MCF 10A (cell line): ENCODE data around the gene PDGFC. TPM values are rescaled to one million over a fixed set of nuclear protein-coding genes. Genes with fewer than 3 reads are reported as not detected.

ENCODE experiments used
- BruUV-seq: library from RNA; stranded (reverse); fragments of 400-500 nt; replicated peaks from 2 replicates; lab custom pipeline; 2021; lab: Mats Ljungman, UMichigan
- CTCF ChIA-PET: fragments of 300-600 bp; sonication (Branson Sonifier 250); formaldehyde crosslinking; extraction: SDS; loops from one replicate; lab custom pipeline; 2021; ENCODE audit warnings: antibody characterized with exemption, inconsistent platforms; lab: Yijun Ruan, JAX
- POLR2A ChIA-PET: fragments of 300-600, 350-650 bp; sonication (Branson Sonifier 250); formaldehyde crosslinking; extraction: SDS; loops from one replicate; lab custom pipeline; 2020; ENCODE audit warnings: antibody characterized with exemption, inconsistent platforms; lab: Yijun Ruan, JAX
- DNase-seq: peaks from one replicate; pipeline ENCODE4 v3.0.0-alpha.2; 2018; ENCODE audit not compliant: unreplicated experiment
- H3K27ac Mint-ChIP-seq: one replicate; pipeline ENCODE4 v1.8.0; 2022; ENCODE audit warnings: mild to moderate bottlenecking, low read depth, mixed read lengths; ENCODE audit not compliant: unreplicated experiment
- H3K27me3 Mint-ChIP-seq: one replicate; pipeline ENCODE4 v1.8.0; 2022; ENCODE audit warnings: mixed read lengths; ENCODE audit not compliant: insufficient read depth, unreplicated experiment
- H3K36me3 Mint-ChIP-seq: one replicate; pipeline ENCODE4 v1.8.0; 2022; ENCODE audit warnings: mild to moderate bottlenecking, moderate library complexity, mixed read lengths; ENCODE audit not compliant: insufficient read depth, unreplicated experiment
- H3K4me1 Mint-ChIP-seq: one replicate; pipeline ENCODE4 v1.8.0; 2022; ENCODE audit warnings: mixed read lengths; ENCODE audit not compliant: insufficient read depth, unreplicated experiment
- H3K4me3 Mint-ChIP-seq: one replicate; pipeline ENCODE4 v1.8.0; 2022; ENCODE audit warnings: mild to moderate bottlenecking, moderate library complexity, mixed read lengths; ENCODE audit not compliant: unreplicated experiment
- H3K9me3 Mint-ChIP-seq: one replicate; pipeline ENCODE4 v1.8.0; 2022; ENCODE audit warnings: mixed read lengths; ENCODE audit not compliant: unreplicated experiment
- intact Hi-C: fragments of 100-400 bp; cut with micrococcal nuclease; formaldehyde crosslinking; loops from 2 replicates; pipeline ENCODE4 v1.14.1; 2022
- total RNA-seq: library from RNA; stranded (reverse); gene quantifications from 2 replicates; pipeline ENCODE4 v1.2.3, GENCODE V29; 2022
- TF ChIP-seq, protein P1 (sequence below): fragments of 200-600 bp; IDR thresholded peaks from one replicate; pipeline ENCODE4 v1.8.0; 2022; ENCODE audit warnings: antibody characterized with exemption, mild to moderate bottlenecking; ENCODE audit not compliant: unreplicated experiment

PDGFC gene
- total RNA-seq, 1 experiment from 2014 or later = 74.8 TPM

DNA sequence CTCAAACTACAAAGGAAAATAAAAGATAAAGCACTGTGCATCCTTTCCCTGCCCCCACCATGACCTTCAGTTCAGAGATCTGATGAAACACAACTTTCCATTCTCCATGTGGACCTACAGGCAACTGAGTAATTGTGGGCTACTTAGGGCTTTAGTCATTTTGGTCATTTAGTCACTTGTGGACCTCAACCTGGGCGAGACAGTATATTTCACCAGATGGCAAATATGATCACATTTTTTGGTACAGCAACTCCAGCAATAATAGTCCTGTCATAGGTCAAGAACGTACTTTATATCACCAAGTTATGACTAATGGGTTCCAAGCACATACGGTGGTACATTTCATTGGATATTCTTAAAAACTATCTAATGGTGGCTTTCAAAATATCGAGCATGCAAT lies 141.2 kb downstream of the PDGFC start:
- Mint-ChIP-seq H3K4me1 (peaks cover 33% of the 10 kb centered on the region), H3K4me3 (peak overlapping the region; percentile 8), H3K27ac (peak overlapping the region; percentile 94), H3K36me3 (peaks cover 6% of the 10 kb centered on the region), H3K9me3 (no peaks in the 10 kb centered on the region), H3K27me3 (no peaks in the 10 kb centered on the region)
- TF ChIP-seq, protein P1, sequence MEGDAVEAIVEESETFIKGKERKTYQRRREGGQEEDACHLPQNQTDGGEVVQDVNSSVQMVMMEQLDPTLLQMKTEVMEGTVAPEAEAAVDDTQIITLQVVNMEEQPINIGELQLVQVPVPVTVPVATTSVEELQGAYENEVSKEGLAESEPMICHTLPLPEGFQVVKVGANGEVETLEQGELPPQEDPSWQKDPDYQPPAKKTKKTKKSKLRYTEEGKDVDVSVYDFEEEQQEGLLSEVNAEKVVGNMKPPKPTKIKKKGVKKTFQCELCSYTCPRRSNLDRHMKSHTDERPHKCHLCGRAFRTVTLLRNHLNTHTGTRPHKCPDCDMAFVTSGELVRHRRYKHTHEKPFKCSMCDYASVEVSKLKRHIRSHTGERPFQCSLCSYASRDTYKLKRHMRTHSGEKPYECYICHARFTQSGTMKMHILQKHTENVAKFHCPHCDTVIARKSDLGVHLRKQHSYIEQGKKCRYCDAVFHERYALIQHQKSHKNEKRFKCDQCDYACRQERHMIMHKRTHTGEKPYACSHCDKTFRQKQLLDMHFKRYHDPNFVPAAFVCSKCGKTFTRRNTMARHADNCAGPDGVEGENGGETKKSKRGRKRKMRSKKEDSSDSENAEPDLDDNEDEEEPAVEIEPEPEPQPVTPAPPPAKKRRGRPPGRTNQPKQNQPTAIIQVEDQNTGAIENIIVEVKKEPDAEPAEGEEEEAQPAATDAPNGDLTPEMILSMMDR = no peak
- intact Hi-C loops = loop anchor here (1.0 to 5.0 kb wide), 5 partner anchors 58 to 138 kb away; no protein-coding TSS in a partner anchor
- POLR2A ChIA-PET = interaction anchor here (0.8 to 6.7 kb wide), 3 partner anchors 52 to 141 kb away, joined by 3 to 40 read pairs (median 3); no protein-coding TSS in a partner anchor
- CTCF ChIA-PET = interaction anchor here (0.6 to 0.8 kb wide), 2 partner anchors 52 to 139 kb away, joined by 3 read pairs; no protein-coding TSS in a partner anchor
- BruUV-seq = no TSS peak
- peak; percentile 55 for DNase-seq

DNA sequence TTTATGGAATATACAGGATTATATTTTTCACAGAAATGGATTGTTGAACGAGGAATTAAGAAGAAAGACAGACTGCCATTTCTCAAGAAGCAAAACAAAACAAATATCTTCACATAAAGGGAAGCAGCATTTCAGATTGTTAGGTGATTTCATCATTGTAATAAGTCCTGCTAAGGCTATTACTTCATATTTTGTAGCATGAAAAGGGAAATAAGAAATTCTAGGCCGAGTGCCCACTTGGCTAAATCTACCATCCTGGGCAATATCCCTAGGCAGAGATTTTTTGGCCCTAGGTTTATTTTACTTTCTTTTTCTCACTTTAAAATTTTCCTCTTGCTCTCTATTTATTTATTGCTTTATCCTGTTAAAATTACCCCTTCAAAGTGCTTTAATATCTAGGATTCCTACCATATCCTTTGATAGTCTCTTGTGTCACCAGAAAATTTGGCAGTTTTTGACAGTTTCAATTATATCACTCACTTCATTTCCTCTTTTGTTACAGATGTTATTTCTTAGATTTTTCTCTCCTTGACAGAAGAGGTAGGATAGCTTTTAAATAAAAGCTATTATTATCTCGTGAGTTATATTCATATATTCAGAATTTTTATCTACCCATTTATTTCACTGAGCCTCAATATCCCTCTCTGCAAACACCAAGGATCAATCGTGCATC lies 142.3 kb downstream of the PDGFC start:
- Mint-ChIP-seq H3K4me1 (peaks cover 35% of the 10 kb centered on the region), H3K36me3 (peaks cover 8% of the 10 kb centered on the region), H3K27me3 (no peaks in the 10 kb centered on the region), H3K9me3 (no peaks in the 10 kb centered on the region), H3K4me3 (peak overlapping the region; percentile 67), H3K27ac (peak overlapping the region; percentile 94)
- peak; percentile 81 for DNase-seq
- POLR2A ChIA-PET = interaction anchor here (0.6 to 6.7 kb wide), 11 partner anchors 15 to 356 kb away, joined by 3 to 40 read pairs (median 3); no protein-coding TSS in a partner anchor
- TF ChIP-seq, protein P1 = no peak
- intact Hi-C loops = loop anchor here (5.0 kb wide), 1 partner anchor 352 kb away; no protein-coding TSS in a partner anchor
- CTCF ChIA-PET = interaction anchor here (1.4 to 1.9 kb wide), 2 partner anchors 30 to 139 kb away, joined by 4 to 5 read pairs; no protein-coding TSS in a partner anchor
- TSS peak; percentile 96 for BruUV-seq

DNA sequence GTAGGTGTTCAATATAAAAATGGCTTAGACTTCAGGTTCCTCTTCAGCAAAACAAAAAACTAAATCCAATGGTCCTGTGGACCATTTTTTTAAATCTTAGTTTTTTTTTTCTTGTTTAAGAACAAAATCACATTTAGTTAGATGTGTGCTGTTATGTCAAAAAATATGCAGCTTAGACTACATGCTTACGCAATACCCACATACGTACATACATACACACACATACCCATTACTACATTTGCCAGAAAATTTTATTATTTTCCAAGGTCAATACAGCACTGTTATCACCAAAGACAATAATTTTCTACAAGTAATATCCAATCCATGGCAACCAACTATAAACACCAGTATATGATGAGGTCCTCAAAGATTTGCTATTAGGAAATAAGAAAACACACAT lies 144.1 kb downstream of the PDGFC start:
- ChIA-PET POLR2A (interaction anchor here (1.8 to 6.7 kb wide), 4 partner anchors 28 to 120 kb away, joined by 4 to 40 read pairs (median 11); no protein-coding TSS in a partner anchor), CTCF (interaction anchor here (1.1 to 1.4 kb wide), 2 partner anchors 32 to 57 kb away, joined by 4 to 5 read pairs; no protein-coding TSS in a partner anchor)
- Mint-ChIP-seq H3K36me3 (peaks cover 6% of the 10 kb centered on the region), H3K27me3 (no peaks in the 10 kb centered on the region), H3K4me3 (no peak overlapping the region), H3K27ac (peak overlapping the region; percentile 76), H3K9me3 (no peaks in the 10 kb centered on the region), H3K4me1 (peaks cover 35% of the 10 kb centered on the region)
- BruUV-seq = no TSS peak
- TF ChIP-seq, protein P1 = no peak
- intact Hi-C loops = loop anchor here (5.0 kb wide), 1 partner anchor 350 kb away; no protein-coding TSS in a partner anchor
- no peak for DNase-seq

DNA sequence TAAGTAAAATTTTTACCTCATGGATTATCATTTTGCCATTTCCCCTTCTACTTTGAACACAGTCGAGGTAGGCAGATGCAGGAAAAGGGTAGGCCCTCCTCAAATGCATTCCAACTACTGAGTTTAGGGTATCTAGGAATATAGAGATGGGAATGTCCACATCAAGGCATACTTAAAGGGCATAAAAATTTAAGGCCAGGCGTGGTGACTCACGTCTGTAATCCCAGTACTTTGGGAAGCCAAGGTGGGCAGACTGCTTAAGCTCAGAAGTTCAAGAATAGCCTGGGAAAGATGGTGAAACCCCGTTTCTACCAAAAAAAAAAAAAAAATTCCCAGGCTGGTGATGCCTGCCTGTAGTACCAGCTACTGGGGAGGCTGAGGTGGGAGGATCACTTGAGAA lies 146.5 kb downstream of the PDGFC start:
- TF ChIP-seq, protein P1 = no peak
- CTCF ChIA-PET = interaction anchor here (0.7 to 1.0 kb wide), 3 partner anchors 32 to 284 kb away, joined by 3 to 10 read pairs (median 4); no protein-coding TSS in a partner anchor
- Mint-ChIP-seq H3K9me3 (no peaks in the 10 kb centered on the region), H3K27ac (no peak overlapping the region), H3K4me1 (peaks cover 25% of the 10 kb centered on the region), H3K36me3 (peaks cover 6% of the 10 kb centered on the region), H3K4me3 (no peak overlapping the region), H3K27me3 (no peaks in the 10 kb centered on the region)
- intact Hi-C loops = loop anchor here (5.0 kb wide), 1 partner anchor 348 kb away; no protein-coding TSS in a partner anchor
- peak; percentile 43 for DNase-seq
- POLR2A ChIA-PET = interaction anchor here (0.7 to 6.7 kb wide), 7 partner anchors 10 to 155 kb away, joined by 3 to 40 read pairs (median 4); no protein-coding TSS in a partner anchor
- no TSS peak for BruUV-seq
